Activated B cell treated with CpG ODN at 0.5 μM for 24 hours (primary cell): ENCODE results near the gene UBE2E1. TPM values are rescaled to one million over a fixed set of nuclear protein-coding genes. Genes with fewer than 3 reads are reported as not detected.

Experiments used
- ATAC-seq: fragments of 200-7000 bp; cut with Tn5 transposase; one replicate; pipeline ENCODE4 v1.10.0; 2021; ENCODE audit warnings: low read depth, mild to moderate bottlenecking, moderate library complexity
- CTCF ChIA-PET: fragments of 350-600 bp; sonication (Branson Sonifier 250); formaldehyde crosslinking; loops from one replicate; lab custom pipeline; 2021; ENCODE audit warnings: antibody characterized with exemption; lab: Charles Lee
- POLR2A ChIA-PET: fragments of 350-600 bp; sonication (Branson Sonifier 250); formaldehyde crosslinking; loops from one replicate; lab custom pipeline; 2021; ENCODE audit warnings: antibody characterized with exemption; lab: Charles Lee
- DNase-seq: peaks from one replicate; pipeline ENCODE4 v3.0.0; 2022
- H3K27ac Mint-ChIP-seq: one replicate; pipeline ENCODE4 v1.8.0; 2020; ENCODE audit warnings: mixed read lengths
- H3K27me3 Mint-ChIP-seq: one replicate; pipeline ENCODE4 v1.8.0; 2021; ENCODE audit warnings: mixed read lengths
- H3K36me3 Mint-ChIP-seq: one replicate; pipeline ENCODE4 v1.8.0; 2021; ENCODE audit warnings: low read depth, mixed read lengths
- H3K4me1 Mint-ChIP-seq: one replicate; pipeline ENCODE4 v1.8.0; 2021; ENCODE audit warnings: mixed read lengths
- H3K4me3 Mint-ChIP-seq: one replicate; pipeline ENCODE4 v1.8.0; 2020; ENCODE audit warnings: mild to moderate bottlenecking, mixed read lengths
- H3K9me3 Mint-ChIP-seq: one replicate; pipeline ENCODE4 v1.8.0; 2020; ENCODE audit warnings: mixed read lengths
- intact Hi-C: fragments of 100-400 bp; cut with micrococcal nuclease; formaldehyde crosslinking; loops from one replicate; pipeline ENCODE4 v1.15.1; 2024
- total RNA-seq: library from RNA; stranded (reverse); gene quantifications from 2 replicates; pipeline ENCODE4 v1.2.3, GENCODE V29; 2022
- TF ChIP-seq, protein P1 (sequence below): fragments of 200-600 bp; IDR thresholded peaks from one replicate; pipeline ENCODE4 v1.8.0; 2022; ENCODE audit warnings: antibody characterized with exemption, mild to moderate bottlenecking

Gene UBE2E1
- total RNA-seq, 1 donor from 2014 or later = 85.2 TPM

DNA sequence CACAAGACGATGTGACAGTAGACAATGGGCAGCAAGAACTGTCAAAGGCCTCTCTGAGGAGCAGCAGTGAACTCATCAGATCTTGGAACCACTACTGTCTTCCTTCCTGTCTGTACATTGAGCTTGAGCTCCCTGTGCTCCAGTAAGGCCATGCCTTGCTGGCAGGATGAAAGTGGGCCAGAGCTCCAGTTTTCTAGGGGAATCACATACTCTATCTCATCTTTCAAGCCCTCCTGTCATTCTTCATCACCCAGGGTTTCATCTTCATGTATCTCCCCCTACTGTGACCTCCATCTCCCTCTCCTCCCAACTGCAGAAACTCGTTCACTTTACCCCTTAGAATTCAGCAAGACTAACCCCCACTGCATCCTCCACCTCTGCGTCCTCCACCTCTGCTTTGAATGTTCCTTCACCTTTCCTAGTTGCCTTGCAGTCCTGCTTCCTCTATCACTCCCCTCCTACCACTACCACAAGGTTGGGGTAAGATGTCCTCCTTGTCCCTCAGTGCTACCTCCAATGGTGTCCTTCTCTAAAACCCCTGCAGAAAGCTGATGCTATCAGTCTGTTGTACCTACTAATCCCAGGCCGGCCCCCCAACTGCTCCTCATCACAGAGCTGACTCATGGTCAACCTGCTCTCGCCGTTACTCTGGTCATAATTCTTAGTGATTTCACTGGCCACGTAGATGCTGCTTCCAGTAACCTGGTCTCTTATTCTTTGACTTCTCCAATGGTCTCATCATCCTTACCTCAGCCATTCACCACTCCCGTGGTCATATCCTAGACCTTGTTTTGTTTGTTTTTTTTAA, 88.7 kb downstream of the UBE2E1 start:
- CTCF ChIA-PET = no interaction called here
- H3K4me1 Mint-ChIP-seq = peaks cover 5% of the 10 kb centered on the region
- peaks cover 47% of the 10 kb centered on the region for H3K36me3 Mint-ChIP-seq

DNA sequence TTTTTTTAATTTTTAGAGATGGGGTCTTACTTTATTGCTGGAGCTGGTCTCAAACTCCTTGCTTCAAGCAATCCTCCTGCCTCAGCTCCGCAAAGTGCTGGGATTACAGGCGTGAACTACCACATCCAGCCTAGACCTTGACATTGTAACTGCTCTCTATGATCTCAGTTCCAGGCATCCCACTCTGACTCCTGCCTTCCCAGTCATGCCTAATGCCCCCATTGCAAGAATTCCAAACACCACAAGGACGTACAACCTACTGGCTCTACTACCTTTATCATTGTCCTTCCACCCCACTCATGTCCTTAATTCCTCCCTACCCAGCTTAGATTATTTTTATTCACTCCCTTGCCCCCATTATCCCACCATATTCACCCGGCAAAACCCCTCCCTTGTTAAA, 89.4 kb downstream of the UBE2E1 start:
- DNase-seq (no peak), ATAC-seq (no peak)
- ChIA-PET POLR2A (interaction anchor here (1.0 kb wide), 1 partner anchor 21 kb away, joined by 3 read pairs; the partner anchor contains the start of genes NKIRAS1 and RPL15), CTCF (no interaction called here)
- TF ChIP-seq, protein P1, sequence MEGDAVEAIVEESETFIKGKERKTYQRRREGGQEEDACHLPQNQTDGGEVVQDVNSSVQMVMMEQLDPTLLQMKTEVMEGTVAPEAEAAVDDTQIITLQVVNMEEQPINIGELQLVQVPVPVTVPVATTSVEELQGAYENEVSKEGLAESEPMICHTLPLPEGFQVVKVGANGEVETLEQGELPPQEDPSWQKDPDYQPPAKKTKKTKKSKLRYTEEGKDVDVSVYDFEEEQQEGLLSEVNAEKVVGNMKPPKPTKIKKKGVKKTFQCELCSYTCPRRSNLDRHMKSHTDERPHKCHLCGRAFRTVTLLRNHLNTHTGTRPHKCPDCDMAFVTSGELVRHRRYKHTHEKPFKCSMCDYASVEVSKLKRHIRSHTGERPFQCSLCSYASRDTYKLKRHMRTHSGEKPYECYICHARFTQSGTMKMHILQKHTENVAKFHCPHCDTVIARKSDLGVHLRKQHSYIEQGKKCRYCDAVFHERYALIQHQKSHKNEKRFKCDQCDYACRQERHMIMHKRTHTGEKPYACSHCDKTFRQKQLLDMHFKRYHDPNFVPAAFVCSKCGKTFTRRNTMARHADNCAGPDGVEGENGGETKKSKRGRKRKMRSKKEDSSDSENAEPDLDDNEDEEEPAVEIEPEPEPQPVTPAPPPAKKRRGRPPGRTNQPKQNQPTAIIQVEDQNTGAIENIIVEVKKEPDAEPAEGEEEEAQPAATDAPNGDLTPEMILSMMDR = no peak
- Mint-ChIP-seq H3K27ac (no peak overlapping the region), H3K27me3 (no peaks in the 10 kb centered on the region), H3K36me3 (peaks cover 48% of the 10 kb centered on the region), H3K4me3 (no peak overlapping the region), H3K9me3 (no peaks in the 10 kb centered on the region), H3K4me1 (peaks cover 5% of the 10 kb centered on the region)
- intact Hi-C loops = no loop called here

More for the DNA sequence above, 88.7 kb downstream of the UBE2E1 start:
- ATAC-seq = no peak
- Mint-ChIP-seq H3K27me3 (no peaks in the 10 kb centered on the region), H3K4me3 (no peak overlapping the region), H3K9me3 (no peaks in the 10 kb centered on the region), H3K27ac (no peak overlapping the region)
- POLR2A ChIA-PET = interaction anchor here (1.0 kb wide), 1 partner anchor 22 kb away, joined by 3 read pairs; the partner anchor contains the start of genes NKIRAS1 and RPL15
- no peak for DNase-seq
- intact Hi-C loops = no loop called here
- TF ChIP-seq, protein P1 = no peak

DNA sequence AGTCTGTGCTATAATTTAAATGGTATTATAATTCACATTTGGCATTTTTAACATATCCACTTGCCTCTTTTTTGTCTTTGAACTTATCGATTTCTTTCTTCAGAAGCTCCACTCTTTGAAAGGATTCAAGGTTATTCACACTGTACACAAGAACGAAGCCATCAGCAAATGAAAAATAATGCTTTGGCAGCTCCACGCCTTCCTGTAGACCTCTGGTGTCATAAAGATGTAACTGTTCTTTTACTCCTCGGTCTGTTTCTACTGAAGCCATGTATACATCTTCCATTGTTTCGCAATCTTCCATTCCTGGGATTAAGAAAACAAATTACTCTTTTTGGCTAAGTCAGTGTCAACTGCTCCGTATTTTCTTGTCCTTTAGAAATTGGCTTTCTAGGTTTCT, 95.0 kb downstream of the UBE2E1 start:
- ChIA-PET CTCF (no interaction called here), POLR2A (interaction anchor here (0.7 kb wide), 1 partner anchor 84 kb away, joined by 4 read pairs; no protein-coding TSS in a partner anchor)
- Mint-ChIP-seq H3K4me1 (no peaks in the 10 kb centered on the region), H3K27me3 (no peaks in the 10 kb centered on the region), H3K36me3 (peaks cover 46% of the 10 kb centered on the region), H3K9me3 (no peaks in the 10 kb centered on the region), H3K27ac (no peak overlapping the region), H3K4me3 (no peak overlapping the region)
- TF ChIP-seq, protein P1 = no peak
- DNase-seq (no peak), ATAC-seq (no peak)
- intact Hi-C loops = no loop called here

DNA sequence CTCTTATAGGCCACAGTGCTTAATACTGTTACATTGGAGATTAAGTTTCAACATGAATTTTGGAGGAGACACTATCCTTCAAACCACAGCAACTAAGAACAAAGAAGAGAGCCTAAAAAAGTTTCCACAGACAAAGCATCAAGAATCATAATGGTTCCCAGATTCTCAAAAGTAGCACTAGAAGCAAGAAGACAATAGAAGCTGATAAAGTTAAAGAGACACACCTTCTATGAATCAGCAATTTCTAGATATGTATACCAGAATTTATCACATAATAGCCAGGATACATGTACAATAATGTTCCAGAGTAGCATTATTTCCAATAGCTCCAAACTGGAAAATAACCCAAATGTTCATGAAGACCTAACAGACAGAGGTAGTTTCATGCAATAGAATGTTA, 98.8 kb downstream of the UBE2E1 start:
- intact Hi-C loops = no loop called here
- peaks cover 31% of the 10 kb centered on the region for H3K36me3 Mint-ChIP-seq
- H3K27me3 Mint-ChIP-seq = no peaks in the 10 kb centered on the region
- POLR2A ChIA-PET = no interaction called here
- TF ChIP-seq, protein P1 = no peak
- DNase-seq = no peak
- no peaks in the 10 kb centered on the region for H3K4me1 Mint-ChIP-seq
- H3K4me3 Mint-ChIP-seq = no peak overlapping the region
- no peak for ATAC-seq
- CTCF ChIA-PET = no interaction called here
- H3K27ac Mint-ChIP-seq = no peak overlapping the region
- H3K9me3 Mint-ChIP-seq = no peaks in the 10 kb centered on the region

DNA sequence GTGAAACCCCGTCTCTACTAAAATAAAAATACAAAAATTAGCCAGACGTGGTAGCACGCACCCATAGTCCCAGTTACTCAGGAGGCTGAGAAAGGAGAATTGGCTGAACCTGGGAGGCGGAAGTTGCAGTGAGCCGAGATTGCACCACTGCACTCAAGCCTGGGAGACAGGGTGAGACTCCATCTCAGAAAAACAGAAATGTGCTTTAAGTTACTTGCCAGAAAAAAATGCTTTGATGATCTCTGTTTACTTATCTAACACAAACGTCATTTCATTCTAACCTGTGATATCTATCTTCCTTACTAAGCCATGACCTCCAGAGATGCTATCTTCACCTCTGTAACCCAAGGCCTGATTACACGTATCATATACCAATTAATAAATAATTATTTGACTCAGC, 103.6 kb downstream of the UBE2E1 start:
- intact Hi-C loops = no loop called here
- POLR2A ChIA-PET = no interaction called here
- H3K4me3 Mint-ChIP-seq = no peak overlapping the region
- DNase-seq = no peak
- H3K27ac Mint-ChIP-seq = no peak overlapping the region
- H3K4me1 Mint-ChIP-seq = no peaks in the 10 kb centered on the region
- CTCF ChIA-PET = no interaction called here
- no peaks in the 10 kb centered on the region for H3K9me3 Mint-ChIP-seq
- TF ChIP-seq, protein P1 = no peak
- no peaks in the 10 kb centered on the region for H3K27me3 Mint-ChIP-seq
- H3K36me3 Mint-ChIP-seq = peaks cover 12% of the 10 kb centered on the region
- no peak for ATAC-seq
